Neuronal stem cell (in vitro differentiated cells): ENCODE results near the gene NTN5.

Experiments
- DNase-seq: peaks from one replicate; pipeline ENCODE4 v3.0.0-alpha.2; 2013; ENCODE audit warnings: low spot score
- H2AFZ ChIP-seq: one replicate; pipeline ENCODE4 v1.6.1; 2013; ENCODE audit warnings: mild to moderate bottlenecking, low read length, inconsistent platforms
- H2AK5ac ChIP-seq: 2 replicates; pipeline ENCODE4 v1.6.1; 2013; ENCODE audit warnings: low read depth, mild to moderate bottlenecking, inconsistent platforms, low read length, moderate library complexity, mixed read lengths
- H2BK120ac ChIP-seq: 2 replicates; pipeline ENCODE4 v1.6.1; 2013; ENCODE audit warnings: low read depth, mild to moderate bottlenecking, inconsistent platforms, low read length, moderate library complexity, mixed read lengths
- H2BK12ac ChIP-seq: one replicate; pipeline ENCODE4 v1.6.1; 2013; ENCODE audit warnings: low read length, inconsistent platforms
- H2BK15ac ChIP-seq: 2 replicates; pipeline ENCODE4 v1.6.1; 2013; ENCODE audit warnings: mild to moderate bottlenecking, low read length, inconsistent platforms, mixed read lengths
- H2BK5ac ChIP-seq: one replicate; pipeline ENCODE4 v1.6.1; 2013; ENCODE audit warnings: inconsistent platforms, mild to moderate bottlenecking, low read length, moderate library complexity
- H3K14ac ChIP-seq: one replicate; pipeline ENCODE4 v1.6.1; 2013; ENCODE audit warnings: low read length, inconsistent platforms
- H3K18ac ChIP-seq: 2 replicates; pipeline ENCODE4 v1.6.1; 2013; ENCODE audit warnings: low read length, inconsistent platforms
- H3K23ac ChIP-seq: 2 replicates; pipeline ENCODE4 v1.6.1; 2013; ENCODE audit warnings: low read depth, mild to moderate bottlenecking, mixed read lengths, low read length, inconsistent platforms; ENCODE audit not compliant: poor library complexity
- H3K27ac ChIP-seq: replicated peaks from 3 replicates; pipeline ENCODE4 v1.5.1; 2013; ENCODE audit warnings: low read length, inconsistent platforms
- H3K27me3 ChIP-seq, 3 experiments: 2 replicates each; pipeline ENCODE4 v1.6.1; 2013; ENCODE audit warnings: low read length in 3 of 3, mild to moderate bottlenecking in 2 of 3, inconsistent platforms in 1 of 3, low read depth in 1 of 3, mixed read lengths in 1 of 3, moderate library complexity in 1 of 3; ENCODE audit not compliant: control insufficient read depth in 3 of 3, insufficient read depth in 3 of 3
- H3K36me3 ChIP-seq, 2 donors: replicated peaks in 1 of 2; 2 replicates each; pipeline ENCODE4 v1.6.1; 2013; ENCODE audit warnings: low read length in 2 of 2; ENCODE audit not compliant: control insufficient read depth in 2 of 2, insufficient read depth in 2 of 2
- H3K4ac ChIP-seq: 2 replicates; pipeline ENCODE4 v1.6.1; 2013; ENCODE audit warnings: inconsistent platforms, mild to moderate bottlenecking, low read length, moderate library complexity
- H3K4me1 ChIP-seq, 2 donors: 1 replicate in 1 of 2; 2 replicates in 1 of 2; pipeline ENCODE4 v1.6.1; 2013; ENCODE audit warnings: low read length in 2 of 2, low read depth in 1 of 2; ENCODE audit not compliant: control insufficient read depth in 2 of 2, insufficient read depth in 1 of 2
- H3K4me2 ChIP-seq: one replicate; pipeline ENCODE4 v1.6.1; 2013; ENCODE audit warnings: mild to moderate bottlenecking, low read length, inconsistent platforms; ENCODE audit not compliant: insufficient read depth, poor library complexity, severe bottlenecking
- H3K4me3 ChIP-seq, 2 donors: 2 replicates each; pipeline ENCODE4 v1.5.1; 2013; ENCODE audit warnings: low read length in 2 of 2, mild to moderate bottlenecking in 2 of 2, inconsistent platforms in 1 of 2, moderate library complexity in 1 of 2
- H3K79me1 ChIP-seq: one replicate; pipeline ENCODE4 v1.6.1; 2013; ENCODE audit warnings: low read depth, mild to moderate bottlenecking, inconsistent platforms, low read length, moderate library complexity
- H3K9ac ChIP-seq: one replicate; pipeline ENCODE4 v1.6.1; 2013; ENCODE audit warnings: mild to moderate bottlenecking, low read depth, low read length, inconsistent platforms; ENCODE audit not compliant: poor library complexity
- H3K9me3 ChIP-seq, 2 donors: replicated peaks in 1 of 2; 2 replicates each; pipeline versions ENCODE3 to v1.6.1; 2013; ENCODE audit warnings: low read length in 2 of 2, mild to moderate bottlenecking in 2 of 2, inconsistent platforms in 1 of 2, low read depth in 1 of 2, mixed read lengths in 1 of 2, moderate library complexity in 1 of 2; ENCODE audit not compliant: control insufficient read depth in 2 of 2, insufficient read depth in 1 of 2
- H4K8ac ChIP-seq: one replicate; pipeline ENCODE4 v1.6.1; 2013; ENCODE audit warnings: low read depth, mild to moderate bottlenecking, inconsistent platforms, low read length, moderate library complexity
- H4K91ac ChIP-seq: one replicate; pipeline ENCODE4 v1.6.1; 2013; ENCODE audit warnings: low read length, low read depth, mild to moderate bottlenecking, inconsistent platforms; ENCODE audit not compliant: poor library complexity
- WGBS, 2 donors: extraction: QIAGEN DNeasy Blood & Tissue Kit; methylation state at CpG; one replicate each; pipeline ENCODE4 v1.1.7; 2013; ENCODE audit warnings: missing lambda C conversion rate in 2 of 2, mixed read lengths in 1 of 2; ENCODE audit not compliant: insufficient read length in 2 of 2, insufficient replicate concordance in 1 of 2; ENCODE audit errors: extremely low coverage in 2 of 2; 5-methylcytosine and 5-hydroxymethylcytosine counted together

The NTN5 gene

DNA sequence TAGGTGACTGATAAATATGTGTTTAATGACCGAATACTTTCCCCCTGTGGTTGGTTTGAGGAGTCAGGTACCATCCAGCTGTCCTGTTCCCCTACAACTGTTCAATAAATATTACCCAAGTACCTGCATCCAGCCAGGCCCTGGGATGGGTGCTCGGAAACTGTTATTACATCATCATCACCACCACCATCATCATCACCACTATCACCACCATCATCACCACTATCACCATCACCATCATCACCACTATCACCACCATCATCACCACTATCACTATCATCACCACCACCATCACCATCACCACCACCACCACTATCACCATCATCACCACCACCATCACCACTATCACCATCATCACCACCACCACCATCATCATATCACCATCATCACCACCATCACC lies 4.1 kb downstream of the NTN5 start:
- H2BK5ac ChIP-seq: no peak overlapping the region
- peaks cover 0 to 10% (median 2%) of the 10 kb centered on the region in 3 experiments for H3K27me3 ChIP-seq
- no peak overlapping the region for H3K14ac ChIP-seq
- no peak for DNase-seq
- H3K36me3 ChIP-seq: no peaks in the 10 kb centered on the region
- peaks cover 9 to 10% of the 10 kb centered on the region in 2 donors for H3K4me1 ChIP-seq
- H2BK120ac ChIP-seq: no peak overlapping the region
- WGBS, 2 donors: no CpG with 5 or more reads among the region's 2 CpGs
- H3K27ac ChIP-seq: no peak overlapping the region
- no peak overlapping the region for H4K91ac ChIP-seq
- H3K18ac ChIP-seq: no peak overlapping the region
- no peak overlapping the region for H3K4ac ChIP-seq
- H3K23ac ChIP-seq: no peak overlapping the region
- H2AK5ac ChIP-seq: no peak overlapping the region
- no peak overlapping the region for H3K9ac ChIP-seq
- no peak overlapping the region for H4K8ac ChIP-seq
- peaks cover 1% of the 10 kb centered on the region for H3K79me1 ChIP-seq
- no peak overlapping the region for H3K4me2 ChIP-seq
- no peak overlapping the region for H2BK15ac ChIP-seq
- H3K4me3 ChIP-seq: no peak overlapping the region
- no peak overlapping the region for H2AFZ ChIP-seq
- no peak overlapping the region for H2BK12ac ChIP-seq
- peaks cover 0 to 2% of the 10 kb centered on the region in 2 donors for H3K9me3 ChIP-seq

DNA sequence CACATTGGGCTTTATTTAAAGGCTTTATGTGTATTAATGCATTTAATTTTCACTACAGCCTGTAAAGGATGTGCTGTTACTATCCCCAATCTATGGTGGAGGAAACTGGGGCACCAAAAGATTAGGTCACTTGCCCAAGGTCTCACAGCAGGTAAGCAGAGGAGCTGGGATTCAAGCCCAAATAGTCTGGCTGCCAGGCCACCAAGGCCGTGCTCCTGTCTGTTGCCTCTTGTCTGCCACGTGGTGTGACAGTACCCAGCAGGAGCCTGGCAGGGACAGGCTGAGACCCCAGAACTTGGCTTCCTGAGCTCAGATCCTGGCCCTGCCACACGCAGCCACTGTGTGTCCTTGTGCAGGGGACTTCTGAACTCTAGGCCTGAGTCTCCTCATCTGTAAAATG lies 4.5 kb downstream of the NTN5 start:
- no peak overlapping the region for H4K8ac ChIP-seq
- H2BK15ac ChIP-seq: no peak overlapping the region
- H3K18ac ChIP-seq: no peak overlapping the region
- no peak overlapping the region for H2BK12ac ChIP-seq
- no peak overlapping the region for H3K4ac ChIP-seq
- H3K4me3 ChIP-seq: no peak overlapping the region
- H3K14ac ChIP-seq: no peak overlapping the region
- H3K36me3 ChIP-seq: no peaks in the 10 kb centered on the region
- no peak for DNase-seq
- H2BK120ac ChIP-seq: no peak overlapping the region
- no peak overlapping the region for H4K91ac ChIP-seq
- H3K9ac ChIP-seq: no peak overlapping the region
- no CpG with 5 or more reads among the region's 3 CpGs for WGBS, 2 donors
- no peak overlapping the region for H2BK5ac ChIP-seq
- no peak overlapping the region for H3K23ac ChIP-seq
- peaks cover 0 to 10% (median 0%) of the 10 kb centered on the region in 3 experiments for H3K27me3 ChIP-seq
- no peak overlapping the region for H3K27ac ChIP-seq
- H2AK5ac ChIP-seq: no peak overlapping the region
- H3K4me1 ChIP-seq: peaks cover 5 to 6% of the 10 kb centered on the region in 2 donors
- H3K79me1 ChIP-seq: peaks cover 1% of the 10 kb centered on the region
- H3K9me3 ChIP-seq: peaks cover 0 to 2% of the 10 kb centered on the region in 2 donors
- no peak overlapping the region for H3K4me2 ChIP-seq
- no peak overlapping the region for H2AFZ ChIP-seq

DNA sequence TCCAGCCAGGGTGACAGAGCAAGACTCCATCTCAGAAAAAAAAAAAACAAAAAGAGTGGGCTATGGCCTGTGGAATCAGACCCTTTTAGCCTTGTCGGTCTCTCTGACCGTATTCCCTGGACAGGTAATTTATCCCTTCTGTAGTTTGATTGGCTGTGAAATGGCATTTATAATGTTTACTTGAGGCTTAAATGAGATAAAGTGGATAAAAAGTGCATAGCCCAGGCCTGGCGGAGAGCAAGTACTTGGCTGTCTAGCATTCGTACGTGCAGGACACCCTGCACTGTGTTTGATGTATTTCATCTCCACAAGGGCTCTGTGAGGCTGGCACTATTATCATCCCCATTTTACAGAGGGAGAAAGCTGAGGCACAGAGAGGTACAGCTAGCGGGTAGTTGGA lies 7.0 kb downstream of the NTN5 start:
- Histone ChIP-seq H3K4me1 (peaks cover 1 to 2% of the 10 kb centered on the region in 2 donors), H3K27me3 (peaks cover 0 to 5% (median 0%) of the 10 kb centered on the region in 3 experiments), H3K36me3 (no peaks in the 10 kb centered on the region), H2BK5ac (no peak overlapping the region), H3K18ac (no peak overlapping the region), H2BK15ac (no peak overlapping the region), H4K8ac (no peak overlapping the region), H4K91ac (no peak overlapping the region), H3K4me2 (no peak overlapping the region), H3K14ac (no peak overlapping the region), H2BK12ac (no peak overlapping the region), H3K79me1 (peaks cover 1% of the 10 kb centered on the region), H3K9me3 (peaks cover 0 to 2% of the 10 kb centered on the region in 2 donors), H3K27ac (no peak overlapping the region), H3K23ac (no peak overlapping the region), H2BK120ac (no peak overlapping the region), H2AFZ (no peak overlapping the region), H3K4me3 (no peak overlapping the region), H3K9ac (no peak overlapping the region), H2AK5ac (no peak overlapping the region), H3K4ac (no peak overlapping the region)
- WGBS, 2 donors: no CpG with 5 or more reads among the region's 6 CpGs
- no peak for DNase-seq

DNA sequence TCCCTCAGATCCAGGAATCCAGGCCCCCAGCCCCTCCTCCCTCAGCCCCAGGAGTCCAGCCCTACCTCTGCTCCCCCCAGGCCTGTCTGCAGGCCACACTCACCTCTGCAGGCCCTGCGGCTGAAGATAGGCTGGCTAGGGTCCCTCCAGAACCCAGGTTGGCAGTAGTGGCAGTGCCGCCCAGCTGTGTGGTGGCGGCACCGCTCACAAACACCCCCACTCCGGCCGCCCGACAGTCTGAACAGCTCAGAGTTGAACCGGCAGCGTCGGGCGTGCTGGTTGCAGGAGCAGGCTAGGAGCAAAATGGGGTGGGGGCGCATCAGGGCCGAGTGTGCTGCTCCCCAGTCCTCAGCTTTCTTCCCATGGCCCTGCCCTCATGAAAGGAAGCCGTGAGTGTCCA lies 8.3 kb downstream of the NTN5 start:
- no peak overlapping the region for H3K23ac ChIP-seq
- H3K4me1 ChIP-seq: peaks cover 1 to 3% of the 10 kb centered on the region in 2 donors
- peak overlapping the region; percentile 37 for H2AK5ac ChIP-seq
- no peak overlapping the region for H3K4me2 ChIP-seq
- no peak overlapping the region for H3K27ac ChIP-seq
- H3K36me3 ChIP-seq: no peaks in the 10 kb centered on the region
- H3K4me3 ChIP-seq: no peak overlapping the region
- no CpG with 5 or more reads among the region's 14 CpGs for WGBS, 2 donors
- DNase-seq: no peak
- peaks cover 0 to 5% (median 0%) of the 10 kb centered on the region in 3 experiments for H3K27me3 ChIP-seq
- H3K14ac ChIP-seq: no peak overlapping the region
- no peak overlapping the region for H2BK120ac ChIP-seq
- H3K18ac ChIP-seq: peak overlapping the region; percentile 87
- H3K4ac ChIP-seq: peak overlapping the region; percentile 53
- H3K9ac ChIP-seq: no peak overlapping the region
- H2BK12ac ChIP-seq: peak overlapping the region; percentile 41
- no peaks in the 10 kb centered on the region for H3K79me1 ChIP-seq
- H4K91ac ChIP-seq: no peak overlapping the region
- H3K9me3 ChIP-seq: no peaks in the 10 kb centered on the region
- H2BK15ac ChIP-seq: peak overlapping the region; percentile 67
- H4K8ac ChIP-seq: no peak overlapping the region
- peak overlapping the region; percentile 48 for H2BK5ac ChIP-seq
- H2AFZ ChIP-seq: no peak overlapping the region
